Suppressor macrophage treated with lipopolysaccharide for 1 hour (primary cell): ENCODE results near the gene EAPP.
"Not testable (repeated sequence)": the region's sequence is repeated elsewhere in the genome, so short reads cannot be mapped to it uniquely, and the experiment has no call there.

Experiments used
- DNase-seq, 3 donors: peaks; one replicate each; pipeline ENCODE4 v3.0.0-alpha.2; 2020 to 2022

EAPP gene

GRCh38 chr14:34539407-34540180, at the start of gene EAPP:
EAPP (minus strand) TSS chr14:34539701; CDS start chr14:34539628, 73 bp downstream.
- DNase-seq = peak; percentile 98 to 99 (median 99)

GRCh38 chr14:34583525-34583924, 44.0 kb upstream of the EAPP start:
- no peak for DNase-seq

- no peak for DNase-seq
Measured at GRCh38 chr14:34582117-34582680, 42.7 kb upstream of the EAPP start.

- DNase-seq = no peak
Measured at GRCh38 chr14:34580381-34580780, 40.9 kb upstream of the EAPP start.

- no peak for DNase-seq
Measured at GRCh38 chr14:34571771-34572170, 32.3 kb upstream of the EAPP start.

- DNase-seq = no peak
Measured at GRCh38 chr14:34569750-34570149, 30.2 kb upstream of the EAPP start.

GRCh38 chr14:34568803-34569202, 29.3 kb upstream of the EAPP start:
- DNase-seq = no peak

- no peak for DNase-seq
Measured at GRCh38 chr14:34562776-34563150, 23.3 kb upstream of the EAPP start.

- not testable (repeated sequence) for DNase-seq
Measured at GRCh38 chr14:34562037-34562775, 22.7 kb upstream of the EAPP start.

- DNase-seq = not testable (repeated sequence)
Measured at GRCh38 chr14:34556498-34556829, 17.0 kb upstream of the EAPP start.

- DNase-seq = not testable (repeated sequence)
Measured at GRCh38 chr14:34555583-34556497, 16.3 kb upstream of the EAPP start.

GRCh38 chr14:34554540-34555250, 15.2 kb upstream of the EAPP start:
- peak; percentile 31 to 55 (median 44) for DNase-seq

GRCh38 chr14:34549276-34549966, 9.9 kb upstream of the EAPP start:
- not testable (repeated sequence) for DNase-seq

- no peak for DNase-seq
Measured at GRCh38 chr14:34548472-34548981, 9.0 kb upstream of the EAPP start.

GRCh38 chr14:34547136-34547520, 7.6 kb upstream of the EAPP start:
- not testable (repeated sequence) for DNase-seq

- not testable (repeated sequence) for DNase-seq
Measured at GRCh38 chr14:34546272-34547135, 7.0 kb upstream of the EAPP start.

GRCh38 chr14:34540181-34541059, 919 bp upstream of the EAPP start:
- DNase-seq = not testable (repeated sequence)

- peak in 1 of 3 donors; percentile 6 for DNase-seq
Measured at GRCh38 chr14:34538871-34539406, 562 bp downstream of the EAPP start.

GRCh38 chr14:34538096-34538495, 1.4 kb downstream of the EAPP start:
- DNase-seq = not testable (repeated sequence)
